ENCODE measurements around the gene CERK.

Gene CERK

GRCh38 chr22:46668116-46668515 lies 69.9 kb downstream of the CERK start:
- Histone ChIP-seq H4K8ac (ENCODE audit: low read depth, low read length) (no peak overlapping the region), H3K4me3 (ENCODE audit: low read length) (no peak overlapping the region), H3K18ac (ENCODE audit: low read length) (no peak overlapping the region), H3K36me3 (ENCODE audit: control insufficient read depth, insufficient read depth, low read length) (peaks cover 2% of the 10 kb centered on the region), H2BK15ac (replicated peaks; ENCODE audit: low read depth) (no peak overlapping the region), H2BK5ac (ENCODE audit: low read length) (no peak overlapping the region), H3K9ac (ENCODE audit: low read length) (no peak overlapping the region), H2AK5ac (ENCODE audit: low read length) (no peak overlapping the region), H3K4ac (ENCODE audit: low read depth, low read length) (no peak overlapping the region), H3K27ac (ENCODE audit: low read depth, low read length) (no peak overlapping the region), H3K4me2 (ENCODE audit: low read length) (no peak overlapping the region), H3K56ac (ENCODE audit: low read length) (no peak overlapping the region), H3K79me2 (ENCODE audit: control insufficient read depth, insufficient read depth, low read length) (no peaks in the 10 kb centered on the region), H3K23ac (ENCODE audit: low read length) (no peak overlapping the region), H3K4me1 (ENCODE audit: control insufficient read depth, low read depth, low read length) (no peaks in the 10 kb centered on the region), H4K5ac (ENCODE audit: low read length) (no peak overlapping the region), H2BK120ac (ENCODE audit: low read depth, low read length) (no peak overlapping the region), H3K27me3 (ENCODE audit: insufficient read depth, low read length, poor library complexity) (no peaks in the 10 kb centered on the region), H3K79me1 (ENCODE audit: low read length) (no peaks in the 10 kb centered on the region)
- WGBS (ENCODE audit: extremely low coverage, insufficient coverage, low lambda C conversion rate) = no CpG with 5 or more reads among the region's 24 CpGs
- no peak for DNase-seq

- Histone ChIP-seq H4K8ac (ENCODE audit: low read depth, low read length) (no peak overlapping the region), H3K4me2 (ENCODE audit: low read length) (no peak overlapping the region), H4K5ac (ENCODE audit: low read length) (no peak overlapping the region), H3K4me1 (ENCODE audit: control insufficient read depth, low read depth, low read length) (no peaks in the 10 kb centered on the region), H3K56ac (ENCODE audit: low read length) (no peak overlapping the region), H3K27ac (ENCODE audit: low read depth, low read length) (no peak overlapping the region), H3K27me3 (ENCODE audit: insufficient read depth, low read length, poor library complexity) (no peaks in the 10 kb centered on the region), H3K79me1 (ENCODE audit: low read length) (no peaks in the 10 kb centered on the region), H2AK5ac (ENCODE audit: low read length) (no peak overlapping the region), H3K36me3 (ENCODE audit: control insufficient read depth, insufficient read depth, low read length) (peaks cover 2% of the 10 kb centered on the region), H3K18ac (ENCODE audit: low read length) (no peak overlapping the region), H3K79me2 (ENCODE audit: control insufficient read depth, insufficient read depth, low read length) (no peaks in the 10 kb centered on the region), H3K4ac (ENCODE audit: low read depth, low read length) (no peak overlapping the region), H2BK15ac (replicated peaks; ENCODE audit: low read depth) (no peak overlapping the region), H2BK5ac (ENCODE audit: low read length) (no peak overlapping the region), H2BK120ac (ENCODE audit: low read depth, low read length) (no peak overlapping the region), H3K23ac (ENCODE audit: low read length) (no peak overlapping the region), H3K9ac (ENCODE audit: low read length) (no peak overlapping the region), H3K4me3 (ENCODE audit: low read length) (no peak overlapping the region)
- whole genome bisulfite sequencing (ENCODE audit: extremely low coverage, insufficient coverage, low lambda C conversion rate) = no CpG with 5 or more reads among the region's 10 CpGs
- DNase-seq = no peak
Observed at GRCh38 chr22:46667245-46667623, 70.8 kb downstream of the CERK start.

GRCh38 chr22:46666577-46667244 lies 71.3 kb downstream of the CERK start:
- Histone ChIP-seq H3K79me1 (ENCODE audit: low read length) (no peaks in the 10 kb centered on the region), H2BK120ac (ENCODE audit: low read depth, low read length) (no peak overlapping the region), H3K18ac (ENCODE audit: low read length) (no peak overlapping the region), H3K56ac (ENCODE audit: low read length) (no peak overlapping the region), H3K4me1 (ENCODE audit: control insufficient read depth, low read depth, low read length) (no peaks in the 10 kb centered on the region), H3K27me3 (ENCODE audit: insufficient read depth, low read length, poor library complexity) (no peaks in the 10 kb centered on the region), H3K79me2 (ENCODE audit: control insufficient read depth, insufficient read depth, low read length) (no peaks in the 10 kb centered on the region), H2BK15ac (replicated peaks; ENCODE audit: low read depth) (no peak overlapping the region), H2AK5ac (ENCODE audit: low read length) (no peak overlapping the region), H3K27ac (ENCODE audit: low read depth, low read length) (no peak overlapping the region), H4K5ac (ENCODE audit: low read length) (no peak overlapping the region), H3K23ac (ENCODE audit: low read length) (no peak overlapping the region), H2BK5ac (ENCODE audit: low read length) (no peak overlapping the region), H3K4me3 (ENCODE audit: low read length) (no peak overlapping the region), H3K9ac (ENCODE audit: low read length) (no peak overlapping the region), H3K4me2 (ENCODE audit: low read length) (no peak overlapping the region), H3K4ac (ENCODE audit: low read depth, low read length) (no peak overlapping the region), H4K8ac (ENCODE audit: low read depth, low read length) (no peak overlapping the region), H3K36me3 (ENCODE audit: control insufficient read depth, insufficient read depth, low read length) (peaks cover 2% of the 10 kb centered on the region)
- WGBS (ENCODE audit: extremely low coverage, insufficient coverage, low lambda C conversion rate) = no CpG with 5 or more reads among the region's 17 CpGs
- no peak for DNase-seq

GRCh38 chr22:46665751-46666280 lies 72.2 kb downstream of the CERK start:
- no peak for DNase-seq
- H4K8ac ChIP-seq (ENCODE audit: low read depth, low read length) = no peak overlapping the region
- WGBS (ENCODE audit: extremely low coverage, insufficient coverage, low lambda C conversion rate) = no CpG with 5 or more reads among the region's 18 CpGs
- no peak overlapping the region for H3K4ac ChIP-seq (ENCODE audit: low read depth, low read length)
- H3K4me2 ChIP-seq (ENCODE audit: low read length) = no peak overlapping the region
- H3K27me3 ChIP-seq (ENCODE audit: insufficient read depth, low read length, poor library complexity) = no peaks in the 10 kb centered on the region
- H3K27ac ChIP-seq (ENCODE audit: low read depth, low read length) = no peak overlapping the region
- no peak overlapping the region for H2BK15ac ChIP-seq (replicated peaks; ENCODE audit: low read depth)
- H2BK5ac ChIP-seq (ENCODE audit: low read length) = no peak overlapping the region
- H3K56ac ChIP-seq (ENCODE audit: low read length) = no peak overlapping the region
- no peak overlapping the region for H2AK5ac ChIP-seq (ENCODE audit: low read length)
- no peak overlapping the region for H2BK120ac ChIP-seq (ENCODE audit: low read depth, low read length)
- H3K23ac ChIP-seq (ENCODE audit: low read length) = no peak overlapping the region
- no peaks in the 10 kb centered on the region for H3K79me1 ChIP-seq (ENCODE audit: low read length)
- H3K18ac ChIP-seq (ENCODE audit: low read length) = no peak overlapping the region
- no peak overlapping the region for H4K5ac ChIP-seq (ENCODE audit: low read length)
- peaks cover 2% of the 10 kb centered on the region for H3K36me3 ChIP-seq (ENCODE audit: control insufficient read depth, insufficient read depth, low read length)
- no peak overlapping the region for H3K4me3 ChIP-seq (ENCODE audit: low read length)
- H3K4me1 ChIP-seq (ENCODE audit: control insufficient read depth, low read depth, low read length) = no peaks in the 10 kb centered on the region
- H3K79me2 ChIP-seq (ENCODE audit: control insufficient read depth, insufficient read depth, low read length) = no peaks in the 10 kb centered on the region
- H3K9ac ChIP-seq (ENCODE audit: low read length) = no peak overlapping the region

- no peaks in the 10 kb centered on the region for H3K79me1 ChIP-seq (ENCODE audit: low read length)
- H4K5ac ChIP-seq (ENCODE audit: low read length) = no peak overlapping the region
- no peak overlapping the region for H3K9ac ChIP-seq (ENCODE audit: low read length)
- WGBS (ENCODE audit: extremely low coverage, insufficient coverage, low lambda C conversion rate) = no CpG with 5 or more reads among the region's 21 CpGs
- no peak overlapping the region for H2BK120ac ChIP-seq (ENCODE audit: low read depth, low read length)
- H3K36me3 ChIP-seq (ENCODE audit: control insufficient read depth, insufficient read depth, low read length) = peaks cover 2% of the 10 kb centered on the region
- no peaks in the 10 kb centered on the region for H3K79me2 ChIP-seq (ENCODE audit: control insufficient read depth, insufficient read depth, low read length)
- H2AK5ac ChIP-seq (ENCODE audit: low read length) = no peak overlapping the region
- no peak overlapping the region for H4K8ac ChIP-seq (ENCODE audit: low read depth, low read length)
- no peaks in the 10 kb centered on the region for H3K4me1 ChIP-seq (ENCODE audit: control insufficient read depth, low read depth, low read length)
- H2BK15ac ChIP-seq (replicated peaks; ENCODE audit: low read depth) = no peak overlapping the region
- no peak overlapping the region for H3K56ac ChIP-seq (ENCODE audit: low read length)
- no peak overlapping the region for H3K18ac ChIP-seq (ENCODE audit: low read length)
- H3K23ac ChIP-seq (ENCODE audit: low read length) = no peak overlapping the region
- H3K27me3 ChIP-seq (ENCODE audit: insufficient read depth, low read length, poor library complexity) = no peaks in the 10 kb centered on the region
- no peak overlapping the region for H3K27ac ChIP-seq (ENCODE audit: low read depth, low read length)
- H3K4me2 ChIP-seq (ENCODE audit: low read length) = no peak overlapping the region
- H2BK5ac ChIP-seq (ENCODE audit: low read length) = no peak overlapping the region
- H3K4me3 ChIP-seq (ENCODE audit: low read length) = no peak overlapping the region
- DNase-seq = no peak
- H3K4ac ChIP-seq (ENCODE audit: low read depth, low read length) = no peak overlapping the region
Observed at GRCh38 chr22:46665151-46665695, 72.8 kb downstream of the CERK start.
